Measurements from ENCODE around the gene TCEANC.

The TCEANC gene

DNA sequence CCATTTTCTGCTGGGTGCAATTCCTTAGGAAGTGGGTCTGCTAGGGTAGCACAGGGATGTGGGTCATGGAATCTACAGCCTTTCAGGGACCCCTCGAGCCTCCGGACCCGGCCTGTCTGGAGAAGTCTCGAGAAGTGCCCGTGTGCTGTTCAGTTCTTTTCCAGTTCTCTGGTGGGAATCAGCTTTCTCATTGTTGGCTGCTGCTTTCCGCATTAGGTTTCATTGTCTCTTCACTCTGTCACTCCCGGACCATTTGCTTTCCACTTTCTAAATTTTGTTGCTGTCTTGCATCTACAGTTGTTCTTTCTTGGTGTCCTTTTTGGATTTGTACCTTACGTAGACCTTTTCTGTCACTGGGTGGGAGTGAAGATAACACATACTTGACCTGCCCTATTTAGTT, 42.0 kb downstream of the TCEANC start:
- Mint-ChIP-seq H3K4me3 (no peak overlapping the region), H3K27ac (peak overlapping the region; percentile 4), H3K4me1 (peaks cover 66% of the 10 kb centered on the region), H3K9me3 (no peaks in the 10 kb centered on the region), H3K27me3 (no peaks in the 10 kb centered on the region), H3K36me3 (peaks cover 4% of the 10 kb centered on the region)

- H3K36me3 Mint-ChIP-seq, result peaks cover 4% of the 10 kb centered on the region
- H3K9me3 Mint-ChIP-seq, result no peaks in the 10 kb centered on the region
- H3K27me3 Mint-ChIP-seq, result no peaks in the 10 kb centered on the region
- peak overlapping the region; percentile 4 for H3K27ac Mint-ChIP-seq
- H3K4me1 Mint-ChIP-seq, result peaks cover 66% of the 10 kb centered on the region
- no peak overlapping the region for H3K4me3 Mint-ChIP-seq
Measured at GRCh38 chrX:13695601-13696115, 42.7 kb downstream of the TCEANC start.

- no peaks in the 10 kb centered on the region for H3K27me3 Mint-ChIP-seq
- peaks cover 6% of the 10 kb centered on the region for H3K36me3 Mint-ChIP-seq
- H3K4me3 Mint-ChIP-seq, result peak overlapping the region; percentile 41
- peaks cover 73% of the 10 kb centered on the region for H3K4me1 Mint-ChIP-seq
- no peaks in the 10 kb centered on the region for H3K9me3 Mint-ChIP-seq
- peak overlapping the region; percentile 1 for H3K27ac Mint-ChIP-seq
Measured at GRCh38 chrX:13697455-13697854, 44.5 kb downstream of the TCEANC start.

DNA sequence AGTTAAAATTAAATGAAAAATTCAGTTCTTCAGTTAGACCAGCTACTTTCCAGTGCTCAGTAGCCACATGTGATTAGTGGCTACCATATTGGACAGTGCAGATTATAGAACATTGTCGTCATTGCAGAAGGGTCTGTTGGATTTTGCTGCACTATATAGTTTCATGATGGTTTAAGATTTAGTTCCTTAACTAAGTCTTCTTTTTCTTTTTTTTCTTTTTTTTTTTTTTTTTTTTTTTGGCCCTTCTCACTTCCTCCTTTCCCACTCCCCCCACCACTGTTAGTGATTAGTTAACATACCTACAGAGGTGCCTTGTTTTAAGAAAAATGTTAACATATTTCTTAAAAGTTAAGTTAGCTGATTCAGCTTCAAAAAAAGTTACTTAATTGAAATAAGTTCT, 45.0 kb downstream of the TCEANC start:
- no peak overlapping the region for H3K27ac Mint-ChIP-seq
- H3K27me3 Mint-ChIP-seq, result no peaks in the 10 kb centered on the region
- peaks cover 6% of the 10 kb centered on the region for H3K36me3 Mint-ChIP-seq
- no peaks in the 10 kb centered on the region for H3K9me3 Mint-ChIP-seq
- H3K4me1 Mint-ChIP-seq, result peaks cover 72% of the 10 kb centered on the region
- H3K4me3 Mint-ChIP-seq, result no peak overlapping the region

DNA sequence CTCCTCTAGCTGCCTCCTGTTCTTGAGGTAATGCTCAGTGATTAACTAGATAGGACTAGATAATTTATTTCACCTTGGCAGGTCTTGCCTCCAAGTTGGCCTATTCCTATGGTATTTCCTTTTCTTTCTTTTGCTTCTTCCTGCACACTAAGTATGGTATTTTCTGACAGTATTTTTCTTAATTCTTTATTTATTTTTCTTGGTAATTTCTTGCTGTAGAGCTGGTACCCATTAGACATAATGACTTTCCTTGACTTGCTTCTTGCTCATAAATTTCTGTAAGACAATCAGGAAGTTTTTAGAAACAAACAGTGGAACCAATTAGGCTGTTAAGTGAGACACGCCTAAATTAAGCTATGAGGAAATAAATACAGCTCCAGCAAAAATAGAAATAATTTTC, 45.5 kb downstream of the TCEANC start:
- Mint-ChIP-seq H3K36me3 (peaks cover 3% of the 10 kb centered on the region), H3K4me1 (peaks cover 71% of the 10 kb centered on the region), H3K27ac (no peak overlapping the region), H3K9me3 (no peaks in the 10 kb centered on the region), H3K27me3 (no peaks in the 10 kb centered on the region), H3K4me3 (no peak overlapping the region)

- Mint-ChIP-seq H3K36me3 (peaks cover 5% of the 10 kb centered on the region), H3K27me3 (no peaks in the 10 kb centered on the region), H3K4me1 (peaks cover 74% of the 10 kb centered on the region), H3K4me3 (no peak overlapping the region), H3K27ac (peak overlapping the region; percentile 14), H3K9me3 (no peaks in the 10 kb centered on the region)
Measured at GRCh38 chrX:13699183-13699826, 46.4 kb downstream of the TCEANC start.

- Mint-ChIP-seq H3K4me3 (no peak overlapping the region), H3K4me1 (peaks cover 68% of the 10 kb centered on the region), H3K9me3 (no peaks in the 10 kb centered on the region), H3K27ac (no peak overlapping the region), H3K36me3 (peaks cover 5% of the 10 kb centered on the region), H3K27me3 (no peaks in the 10 kb centered on the region)
Measured at GRCh38 chrX:13700380-13700779, 47.4 kb downstream of the TCEANC start.

DNA sequence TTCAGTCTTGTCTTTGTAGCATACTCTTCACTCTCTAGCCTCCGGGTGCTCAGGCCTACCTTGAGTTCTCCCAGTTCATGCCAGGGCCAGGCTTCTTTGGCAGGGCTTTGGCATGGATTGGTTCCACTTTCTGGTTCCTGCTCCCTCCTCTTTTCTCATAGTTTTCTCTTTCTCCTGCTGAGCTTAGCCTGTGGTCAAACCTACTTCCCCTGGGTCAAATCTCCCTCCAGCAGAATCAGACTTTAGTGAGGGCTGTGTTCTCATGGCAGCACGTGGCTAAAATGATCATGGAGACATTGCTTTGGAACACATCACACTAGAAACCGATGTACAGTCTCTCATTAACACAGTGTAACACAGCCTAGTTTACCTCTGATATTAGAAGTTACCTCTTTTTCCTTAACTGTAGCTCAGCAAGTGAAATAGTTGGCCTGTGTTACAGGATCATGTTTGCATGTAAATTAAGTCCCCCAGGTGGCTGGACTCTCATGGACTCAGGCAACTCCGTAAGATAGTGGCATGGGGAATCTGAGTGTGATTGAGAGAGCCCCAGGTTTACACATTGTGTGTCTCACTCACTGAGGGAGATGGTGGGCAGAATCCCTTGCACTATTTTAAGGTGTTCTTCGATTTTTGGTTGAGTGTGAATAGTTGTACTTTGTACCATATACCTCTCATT, 49.3 kb downstream of the TCEANC start:
- H3K4me1 Mint-ChIP-seq, result peaks cover 58% of the 10 kb centered on the region
- H3K27me3 Mint-ChIP-seq, result no peaks in the 10 kb centered on the region
- peaks cover 4% of the 10 kb centered on the region for H3K36me3 Mint-ChIP-seq
- H3K4me3 Mint-ChIP-seq, result no peak overlapping the region
- peak overlapping the region; percentile 65 for H3K27ac Mint-ChIP-seq
- H3K9me3 Mint-ChIP-seq, result no peaks in the 10 kb centered on the region

GRCh38 chrX:13703135-13703534, 50.2 kb downstream of the TCEANC start:
- Mint-ChIP-seq H3K4me3 (no peak overlapping the region), H3K4me1 (peaks cover 55% of the 10 kb centered on the region), H3K36me3 (peaks cover 7% of the 10 kb centered on the region), H3K27ac (peak overlapping the region; percentile 17), H3K27me3 (no peaks in the 10 kb centered on the region), H3K9me3 (no peaks in the 10 kb centered on the region)

GRCh38 chrX:13703589-13703988, 50.6 kb downstream of the TCEANC start:
- H3K27me3 Mint-ChIP-seq, result no peaks in the 10 kb centered on the region
- peaks cover 55% of the 10 kb centered on the region for H3K4me1 Mint-ChIP-seq
- H3K27ac Mint-ChIP-seq, result peak overlapping the region; percentile 30
- peaks cover 7% of the 10 kb centered on the region for H3K36me3 Mint-ChIP-seq
- no peaks in the 10 kb centered on the region for H3K9me3 Mint-ChIP-seq
- no peak overlapping the region for H3K4me3 Mint-ChIP-seq

- Mint-ChIP-seq H3K36me3 (peaks cover 7% of the 10 kb centered on the region), H3K9me3 (no peaks in the 10 kb centered on the region), H3K27me3 (no peaks in the 10 kb centered on the region), H3K4me1 (peaks cover 12% of the 10 kb centered on the region), H3K4me3 (no peak overlapping the region), H3K27ac (no peak overlapping the region)
Measured at GRCh38 chrX:13711141-13711540, 58.2 kb downstream of the TCEANC start.
